KMS-11 (cell line): ENCODE measurements around the gene NAV3.

Experiments used
- H2AFZ ChIP-seq: fragments of 200-600 bp; sonication (generic); 2 replicates; pipeline ENCODE4 v1.6.1; 2016; ENCODE audit warnings: antibody characterized with exemption, mixed run types, low read depth
- H3K27ac ChIP-seq: fragments of 200-600 bp; sonication (generic); 2 replicates; pipeline ENCODE4 v1.6.1; 2016; ENCODE audit warnings: mild to moderate bottlenecking, mixed run types
- H3K27me3 ChIP-seq: fragments of 200-600 bp; sonication (generic); 2 replicates; pipeline ENCODE4 v1.6.1; 2017; ENCODE audit warnings: mild to moderate bottlenecking, low read depth, mixed run types, moderate library complexity; ENCODE audit not compliant: insufficient read depth
- H3K36me3 ChIP-seq: fragments of 200-600 bp; sonication (generic); 2 replicates; pipeline ENCODE4 v1.6.1; 2017; ENCODE audit warnings: mild to moderate bottlenecking, mixed run types; ENCODE audit not compliant: insufficient read depth
- H3K4me1 ChIP-seq: fragments of 200-600 bp; sonication (generic); 2 replicates; pipeline ENCODE4 v1.6.1; 2016; ENCODE audit warnings: mild to moderate bottlenecking, low read depth, mixed run types; ENCODE audit not compliant: poor library complexity, severe bottlenecking
- H3K4me2 ChIP-seq: fragments of 200-600 bp; sonication (generic); 2 replicates; pipeline ENCODE4 v1.7.0; 2016; ENCODE audit warnings: mild to moderate bottlenecking, mixed run types
- H3K4me3 ChIP-seq: fragments of 200-600 bp; sonication (generic); IDR thresholded peaks from 2 replicates; pipeline ENCODE4 v1.6.1; 2017; ENCODE audit warnings: low read depth, low read length, mixed read lengths; ENCODE audit not compliant: insufficient read depth
- H3K79me2 ChIP-seq: fragments of 200-600 bp; sonication (generic); 2 replicates; pipeline ENCODE4 v1.6.1; 2016; ENCODE audit warnings: low read depth, mixed run types; ENCODE audit not compliant: insufficient read depth
- H3K9ac ChIP-seq: fragments of 200-600 bp; sonication (generic); 2 replicates; pipeline ENCODE4 v1.6.1; 2016; ENCODE audit warnings: mild to moderate bottlenecking, mixed run types
- H4K20me1 ChIP-seq: fragments of 200-600 bp; sonication (generic); 2 replicates; pipeline ENCODE4 v1.6.1; 2016; ENCODE audit warnings: mild to moderate bottlenecking, mixed run types; ENCODE audit not compliant: insufficient read depth
- CTCF ChIP-seq: fragments of 200-600 bp; sonication (generic); conservative IDR thresholded peaks from 2 replicates; pipeline ENCODE4 v1.6.1; 2017; ENCODE audit warnings: low read depth, mild to moderate bottlenecking, antibody characterized with exemption, low read length, moderate library complexity, mixed read lengths

Gene NAV3

DNA sequence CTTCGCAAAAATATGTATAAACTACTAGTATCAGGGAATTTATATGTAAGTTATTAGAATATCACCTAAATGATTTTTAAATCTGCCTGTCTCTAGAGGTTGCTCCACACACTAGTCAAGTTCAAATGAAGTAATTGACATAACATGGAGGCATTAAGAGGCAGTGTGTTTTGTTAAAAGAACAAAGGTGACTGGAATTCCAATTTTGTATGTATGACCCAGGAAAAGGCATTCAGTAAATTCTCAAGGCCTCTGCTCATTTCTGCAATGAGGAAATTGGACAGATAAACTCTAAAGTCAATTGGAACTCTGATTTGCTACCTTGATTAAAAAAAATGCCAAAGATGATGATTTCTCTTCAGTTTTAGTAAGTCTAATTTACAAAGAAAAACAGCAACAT, 117.1 kb downstream of the NAV3 start:
- H3K36me3 ChIP-seq = no peaks in the 10 kb centered on the region
- no peaks in the 10 kb centered on the region for H3K79me2 ChIP-seq
- no peaks in the 10 kb centered on the region for H3K4me1 ChIP-seq
- no peaks in the 10 kb centered on the region for H3K27me3 ChIP-seq
- H3K9ac ChIP-seq = no peak overlapping the region
- no peak overlapping the region for H3K4me2 ChIP-seq
- H3K27ac ChIP-seq = no peak overlapping the region
- TF ChIP-seq CTCF = no peak
- H4K20me1 ChIP-seq = no peaks in the 10 kb centered on the region
- H3K4me3 ChIP-seq = no peak overlapping the region
- no peak overlapping the region for H2AFZ ChIP-seq

DNA sequence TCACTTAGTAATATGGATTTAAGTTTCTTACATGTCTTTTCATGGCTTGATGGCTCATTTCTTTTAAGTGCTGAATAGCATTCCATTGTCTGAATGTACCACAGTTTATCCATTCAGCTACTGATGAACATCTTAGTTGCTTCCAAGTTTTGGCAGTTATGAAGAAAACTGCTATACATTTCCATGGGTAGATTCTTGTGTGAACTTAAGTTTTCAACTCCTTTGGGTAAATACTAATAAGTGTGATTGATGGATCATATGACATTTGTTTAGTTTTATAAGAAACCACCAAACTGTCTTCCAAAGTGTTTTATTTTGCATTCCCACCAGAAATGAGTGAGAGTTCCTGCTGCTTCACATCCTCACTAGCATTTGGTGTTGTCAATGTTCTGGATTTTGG, 119.2 kb downstream of the NAV3 start:
- H3K4me2 ChIP-seq = no peak overlapping the region
- no peak overlapping the region for H3K4me3 ChIP-seq
- H3K4me1 ChIP-seq = no peaks in the 10 kb centered on the region
- H3K27ac ChIP-seq = no peak overlapping the region
- no peak overlapping the region for H3K9ac ChIP-seq
- no peak for TF ChIP-seq CTCF
- no peak overlapping the region for H2AFZ ChIP-seq
- no peaks in the 10 kb centered on the region for H3K79me2 ChIP-seq
- no peaks in the 10 kb centered on the region for H3K27me3 ChIP-seq
- no peaks in the 10 kb centered on the region for H3K36me3 ChIP-seq
- H4K20me1 ChIP-seq = no peaks in the 10 kb centered on the region

- Histone ChIP-seq H3K4me2 (no peak overlapping the region), H3K79me2 (no peaks in the 10 kb centered on the region), H3K9ac (no peak overlapping the region), H3K27ac (no peak overlapping the region), H3K36me3 (no peaks in the 10 kb centered on the region), H4K20me1 (no peaks in the 10 kb centered on the region), H3K4me1 (no peaks in the 10 kb centered on the region), H2AFZ (no peak overlapping the region), H3K27me3 (no peaks in the 10 kb centered on the region), H3K4me3 (no peak overlapping the region)
- no peak for TF ChIP-seq CTCF
Measured at GRCh38 chr12:77953528-77954205, 123.0 kb downstream of the NAV3 start.

DNA sequence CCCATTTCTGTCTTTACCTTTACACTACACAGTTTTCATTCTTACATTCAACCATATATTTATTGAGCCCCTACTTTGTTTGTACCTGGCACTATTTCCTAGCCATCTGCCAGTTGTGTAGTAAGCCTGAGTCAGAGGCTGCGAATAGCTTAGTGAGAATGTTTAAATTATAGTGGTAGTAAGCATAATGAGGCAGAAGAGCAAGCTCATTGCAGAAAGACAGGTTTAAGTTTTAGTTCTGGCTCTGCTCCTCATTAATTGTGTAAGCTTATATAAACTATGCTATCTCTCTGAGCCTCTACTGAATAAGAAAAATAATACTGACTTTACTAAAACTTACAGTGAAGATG, 123.5 kb downstream of the NAV3 start:
- no peak overlapping the region for H3K4me2 ChIP-seq
- H3K27me3 ChIP-seq = no peaks in the 10 kb centered on the region
- no peak overlapping the region for H3K9ac ChIP-seq
- no peaks in the 10 kb centered on the region for H3K36me3 ChIP-seq
- no peak overlapping the region for H2AFZ ChIP-seq
- no peaks in the 10 kb centered on the region for H4K20me1 ChIP-seq
- H3K79me2 ChIP-seq = no peaks in the 10 kb centered on the region
- no peak overlapping the region for H3K4me3 ChIP-seq
- no peak for TF ChIP-seq CTCF
- H3K4me1 ChIP-seq = no peaks in the 10 kb centered on the region
- H3K27ac ChIP-seq = no peak overlapping the region
